DND-41 (cell line): ENCODE data around the gene CCNY.

Experiments used
- ATAC-seq: fragments of 200-7000 bp; cut with Tn5 transposase; 3 replicates; pipeline ENCODE4 v1.9.1; 2021; ENCODE audit warnings: low read depth; ENCODE audit not compliant: insufficient read depth
- DNase-seq: peaks from one replicate; pipeline ENCODE4 v3.0.0-alpha.2; 2020
- H2AFZ ChIP-seq: 2 replicates; pipeline ENCODE4 v1.6.0; 2012; ENCODE audit warnings: low read depth, low read length
- H3K27ac ChIP-seq: 2 replicates; pipeline ENCODE4 v1.5.1; 2012; ENCODE audit warnings: low read length, inconsistent platforms
- H3K27me3 ChIP-seq: fragments of 200-600 bp; sonication (generic); 2 replicates; pipeline ENCODE4 v1.6.0; 2012; ENCODE audit warnings: low read length, mild to moderate bottlenecking, inconsistent platforms; ENCODE audit not compliant: insufficient read depth, poor library complexity
- H3K36me3 ChIP-seq: 2 replicates; pipeline ENCODE4 v1.5.1; 2012; ENCODE audit warnings: low read length, inconsistent platforms; ENCODE audit not compliant: insufficient read depth
- H3K4me1 ChIP-seq: 2 replicates; pipeline ENCODE4 v1.5.1; 2012; ENCODE audit warnings: mild to moderate bottlenecking, low read length; ENCODE audit not compliant: insufficient read depth
- H3K4me2 ChIP-seq: 2 replicates; pipeline ENCODE4 v1.6.0; 2012; ENCODE audit warnings: mild to moderate bottlenecking, moderate library complexity, low read length, inconsistent platforms; ENCODE audit not compliant: insufficient read depth
- H3K4me3 ChIP-seq, 2 experiments: fragments of 200-600 bp in 1 of 2; shearing (Covaris generic) in 1 of 2; 2 replicates each; pipeline ENCODE4 v1.5.1; 2012 to 2016; ENCODE audit warnings: inconsistent platforms in 2 of 2, low read length in 2 of 2, mild to moderate bottlenecking in 2 of 2, low read depth in 1 of 2, moderate library complexity in 1 of 2
- H3K79me2 ChIP-seq: 2 replicates; pipeline ENCODE4 v1.6.0; 2012; ENCODE audit warnings: low read length, inconsistent platforms; ENCODE audit not compliant: insufficient read depth
- H3K9ac ChIP-seq: 2 replicates; pipeline ENCODE4 v1.6.0; 2012; ENCODE audit warnings: low read depth, mild to moderate bottlenecking, inconsistent platforms, low read length, moderate library complexity
- H3K9me3 ChIP-seq: 2 replicates; pipeline ENCODE4 v1.5.1; 2012; ENCODE audit warnings: low read length, moderate library complexity, mild to moderate bottlenecking, inconsistent platforms; ENCODE audit not compliant: insufficient read depth, severe bottlenecking
- H4K20me1 ChIP-seq: 2 replicates; pipeline ENCODE4 v1.6.0; 2012; ENCODE audit warnings: low read length; ENCODE audit not compliant: insufficient read depth
- CTCF ChIP-seq: IDR thresholded peaks from 2 replicates; pipeline ENCODE4 v1.5.1; 2012; ENCODE audit warnings: borderline replicate concordance, low read length, moderate library complexity, mild to moderate bottlenecking; ENCODE audit not compliant: poor library complexity, severe bottlenecking; ENCODE audit errors: extremely low read depth
- EZH2 ChIP-seq: IDR thresholded peaks from 3 replicates; pipeline ENCODE4 v1.6.1; 2012; ENCODE audit warnings: borderline replicate concordance, low read depth, mild to moderate bottlenecking, moderate library complexity, low read length, inconsistent platforms; ENCODE audit not compliant: severe bottlenecking

The CCNY gene

GRCh38 chr10:35372329-35372728 is 36.0 kb downstream of the CCNY start:
- Histone ChIP-seq H3K27me3 (no peaks in the 10 kb centered on the region), H3K4me1 (peaks cover 14% of the 10 kb centered on the region), H2AFZ (no peak overlapping the region), H3K27ac (no peak overlapping the region), H3K4me2 (no peak overlapping the region), H3K4me3 (no peak overlapping the region), H3K79me2 (peaks cover 96% of the 10 kb centered on the region), H4K20me1 (peaks cover 78% of the 10 kb centered on the region), H3K9me3 (no peaks in the 10 kb centered on the region), H3K9ac (no peak overlapping the region), H3K36me3 (no peaks in the 10 kb centered on the region)
- ATAC-seq, result no peak
- TF ChIP-seq EZH2, result no peak
- TF ChIP-seq CTCF, result no peak
- DNase-seq, result no peak

GRCh38 chr10:35375091-35375765 is 38.9 kb downstream of the CCNY start:
- no peak overlapping the region for H3K27ac ChIP-seq
- ATAC-seq (no peak), DNase-seq (no peak)
- no peak overlapping the region for H3K4me3 ChIP-seq
- no peaks in the 10 kb centered on the region for H3K36me3 ChIP-seq
- H3K4me1 ChIP-seq, result peaks cover 22% of the 10 kb centered on the region
- H3K9ac ChIP-seq, result no peak overlapping the region
- TF ChIP-seq EZH2 (no peak), CTCF (no peak)
- H3K9me3 ChIP-seq, result no peaks in the 10 kb centered on the region
- no peaks in the 10 kb centered on the region for H3K27me3 ChIP-seq
- no peak overlapping the region for H3K4me2 ChIP-seq
- peaks cover 75% of the 10 kb centered on the region for H4K20me1 ChIP-seq
- no peak overlapping the region for H2AFZ ChIP-seq
- peaks cover 92% of the 10 kb centered on the region for H3K79me2 ChIP-seq

GRCh38 chr10:35377050-35377728 is 40.9 kb downstream of the CCNY start:
- Histone ChIP-seq H3K4me3 (no peak overlapping the region), H3K27me3 (no peaks in the 10 kb centered on the region), H3K4me2 (no peak overlapping the region), H3K36me3 (no peaks in the 10 kb centered on the region), H4K20me1 (peaks cover 68% of the 10 kb centered on the region), H3K9me3 (no peaks in the 10 kb centered on the region), H2AFZ (no peak overlapping the region), H3K4me1 (peaks cover 22% of the 10 kb centered on the region), H3K79me2 (peaks cover 92% of the 10 kb centered on the region), H3K27ac (no peak overlapping the region), H3K9ac (no peak overlapping the region)
- no peak for ATAC-seq
- DNase-seq, result no peak
- no peak for TF ChIP-seq EZH2
- TF ChIP-seq CTCF, result no peak
